ENCODE results near the gene CSTF2. TPM values are rescaled to one million over a fixed set of nuclear protein-coding genes. Genes with fewer than 3 reads are reported as not detected.

Gene CSTF2
- total and polyA plus RNA-seq, 9 of the 15 experiments (the other 6 are each of a cell fraction or from before 2014, with no cell fraction given) = 11.6 to 57.9 (median 46.4) TPM

DNA sequence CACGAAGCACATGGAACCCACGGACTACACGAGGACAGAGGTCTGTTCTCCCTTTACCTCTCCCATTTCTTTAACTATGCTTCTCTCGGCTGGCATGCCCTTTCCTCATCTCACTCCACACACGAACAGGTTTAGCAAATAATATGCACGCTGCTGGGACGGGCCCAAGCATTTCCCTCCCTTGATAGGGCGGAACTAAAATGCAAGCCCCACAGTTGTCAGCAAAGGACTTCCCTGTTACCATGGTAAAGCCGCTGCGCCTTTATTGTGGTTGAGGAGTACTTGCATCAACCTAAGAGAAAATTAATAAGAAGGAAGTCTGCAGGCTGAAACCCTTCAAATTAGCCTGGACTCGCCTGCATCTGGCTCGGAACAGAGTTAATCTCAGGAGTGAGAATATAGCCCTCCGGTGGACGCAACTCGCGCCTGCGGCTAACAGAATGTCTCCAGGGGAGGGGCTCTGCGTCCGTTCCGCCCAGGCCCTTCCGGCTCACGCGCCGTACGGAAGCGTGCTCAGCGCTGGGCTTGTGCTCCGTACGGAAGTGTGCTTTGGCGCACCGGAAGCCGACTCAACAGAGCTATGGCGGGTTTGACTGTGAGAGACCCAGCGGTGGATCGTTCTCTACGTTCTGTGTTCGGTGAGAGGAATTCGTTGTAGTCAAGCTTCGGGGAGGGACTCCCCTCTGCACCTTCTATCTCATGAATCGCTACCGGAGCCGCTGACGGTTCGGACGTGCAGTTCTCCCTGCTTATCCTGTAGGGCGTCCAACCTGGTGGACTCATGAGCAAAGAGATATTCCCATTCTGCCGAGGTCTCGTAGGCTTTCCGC lies at the start of gene CSTF2 (continued):
- TF ChIP-seq UBTF (IDR thresholded peaks at IDR 0.05; ENCODE audit: borderline replicate concordance in 1 of 2, low read depth in 2 of 2, low read length in 2 of 2) (0 out of 4 replicates have a peak, but pooled peaks of 1 of the 2 experiments have one; percentile 22), KDM4B (IDR thresholded peaks at IDR 0.05; ENCODE audit: borderline replicate concordance in 2 of 2, low read depth in 1 of 2) (peak in 1 of 2 experiments; percentile 91; a peak in 2 of 4 replicates), ZHX1 (conservative IDR thresholded peaks at IDR 0.05; ENCODE audit: low read length) (0 out of 2 replicates have a peak, but pooled peaks have one; percentile 48), CEBPG (CRISPR knock-in tag; IDR thresholded peaks at IDR 0.05) (no peak), CEBPG (tag; conservative IDR thresholded peaks at IDR 0.05 in 1 of 2, IDR thresholded peaks at IDR 0.05 in 1 of 2) (no peak), ARNT (IDR thresholded peaks at IDR 0.05) (no peak), POLR2A (conservative IDR thresholded peaks at IDR 0.05) (peak; percentile 86), ZNF24 (IDR thresholded peaks at IDR 0.05) (peak; percentile 91), FOXP4 (CRISPR knock-in tag; IDR thresholded peaks at IDR 0.05; ENCODE audit: borderline replicate concordance) (no peak), MBD1 (CRISPR knock-in tag; IDR thresholded peaks at IDR 0.05) (0 out of 2 replicates have a peak, but pooled peaks have one; percentile 64), CBFA2T3 (IDR thresholded peaks at IDR 0.05) (no peak), PTTG1 (tag; IDR thresholded peaks at IDR 0.05; ENCODE audit: low read depth) (no peak), SRSF1 (IDR thresholded peaks at IDR 0.05; ENCODE audit: low read depth, low read length) (no peak), EP400 (IDR thresholded peaks at IDR 0.05) (peak; percentile 73), POLR2H (tag; IDR thresholded peaks at IDR 0.05; ENCODE audit: low read depth) (0 out of 2 replicates have a peak, but pooled peaks have one; percentile 30)
